GM21717 (cell line): ENCODE data around the gene RAB15.

ENCODE experiments used
- ATAC-seq: cut with Tn5 transposase; IDR thresholded peaks from one replicate; pipeline ENCODE4 v1.9.1; 2021; ENCODE audit warnings: mild to moderate bottlenecking, moderate library complexity; ENCODE audit not compliant: unreplicated experiment

Gene RAB15

DNA sequence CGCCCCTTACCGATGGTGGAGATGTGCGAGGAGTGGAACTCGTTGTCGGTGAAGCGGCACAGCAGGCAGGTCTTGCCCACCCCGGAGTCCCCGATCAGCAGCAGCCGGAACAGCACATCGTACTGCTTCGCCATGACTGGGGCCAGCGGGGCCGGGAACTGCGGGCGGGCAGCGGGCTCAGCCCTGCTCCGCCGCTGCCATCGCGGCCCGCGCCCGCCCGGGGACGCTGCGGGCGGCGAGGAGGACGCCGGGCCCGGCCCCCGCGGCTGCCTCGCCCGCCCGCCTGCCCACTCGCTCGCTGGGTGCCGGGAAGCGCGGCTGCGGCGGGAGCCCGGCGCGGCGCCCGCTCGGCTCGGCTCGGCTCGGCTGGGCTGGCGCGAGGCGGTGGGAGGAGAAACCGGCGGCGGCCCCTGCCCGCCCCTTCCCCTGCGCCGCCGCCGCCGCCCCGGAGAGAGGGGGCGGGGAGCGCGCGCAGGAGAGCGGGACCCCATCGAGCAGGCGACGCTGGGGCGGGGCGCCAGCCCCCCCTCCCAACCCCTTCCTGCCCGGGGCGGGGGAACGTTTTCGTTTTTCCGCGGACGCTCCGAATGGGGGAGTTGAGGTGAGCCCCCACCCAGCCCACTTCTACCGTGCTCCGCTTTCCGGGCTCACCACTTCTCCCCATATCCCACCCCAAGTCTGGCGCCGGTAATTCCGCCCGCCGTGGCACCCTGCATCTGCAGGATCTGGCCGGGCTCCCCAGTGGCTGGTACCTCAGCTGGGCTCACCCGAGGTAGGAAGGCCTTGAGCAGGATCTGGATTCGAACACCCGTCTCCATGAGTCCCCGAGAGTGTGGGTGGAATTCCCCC is at the start of gene RAB15:
Gene RAB15 (minus strand): TSS at position 394 of the 849 bp plus-strand sequence. CDS start 260 bp downstream, at position 134.
- ATAC-seq = no peak

DNA sequence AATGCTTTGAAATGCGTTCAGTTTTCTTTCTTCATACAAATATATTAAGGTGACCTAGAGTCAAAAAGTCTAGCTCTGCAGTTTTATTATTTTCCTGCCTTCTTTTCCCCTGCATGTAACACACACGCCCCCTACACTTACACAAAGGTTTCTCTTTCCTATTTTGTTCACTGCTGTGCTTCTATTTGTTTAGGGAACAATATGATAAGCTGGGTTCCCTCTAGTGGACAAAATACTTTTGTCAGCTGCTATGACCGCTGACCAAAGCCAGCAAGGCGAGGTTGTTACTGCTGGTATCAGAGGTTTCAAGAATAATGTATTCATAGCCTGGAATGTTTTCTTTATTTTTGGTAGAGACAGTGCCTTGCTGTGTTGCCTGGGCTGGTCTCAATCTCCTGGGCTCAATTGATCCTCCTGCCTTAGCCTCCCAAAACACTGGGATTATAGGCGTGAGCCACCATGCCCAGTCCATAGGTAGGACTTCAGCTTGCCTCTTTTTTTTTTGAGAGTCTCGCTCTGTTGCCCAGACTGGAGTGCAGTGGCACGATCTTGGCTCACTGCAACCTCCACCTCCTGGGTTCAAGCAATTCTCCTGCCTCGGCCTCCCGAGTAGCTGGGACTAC is 47.9 kb upstream of the RAB15 start:
- no peak for ATAC-seq

DNA sequence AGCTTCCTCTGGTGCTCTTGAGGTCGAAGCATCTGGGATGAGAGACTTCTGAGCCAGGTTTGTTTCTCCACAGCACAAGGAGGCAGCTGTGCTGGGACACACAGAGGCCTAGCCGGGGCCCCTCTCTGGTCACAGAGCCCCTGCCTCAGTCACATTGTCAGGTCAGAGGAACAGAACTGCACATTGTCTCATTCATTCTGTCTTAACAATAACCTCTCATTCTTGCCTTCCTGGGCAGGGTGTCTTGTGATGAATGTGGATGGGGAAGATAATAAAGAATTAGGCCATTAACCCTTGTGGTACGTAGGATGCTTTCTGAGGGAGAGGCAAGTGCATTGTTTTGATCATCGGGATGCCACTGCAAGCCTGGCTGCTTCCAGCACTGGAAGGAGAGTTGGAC is 44.3 kb upstream of the RAB15 start:
- no peak for ATAC-seq

DNA sequence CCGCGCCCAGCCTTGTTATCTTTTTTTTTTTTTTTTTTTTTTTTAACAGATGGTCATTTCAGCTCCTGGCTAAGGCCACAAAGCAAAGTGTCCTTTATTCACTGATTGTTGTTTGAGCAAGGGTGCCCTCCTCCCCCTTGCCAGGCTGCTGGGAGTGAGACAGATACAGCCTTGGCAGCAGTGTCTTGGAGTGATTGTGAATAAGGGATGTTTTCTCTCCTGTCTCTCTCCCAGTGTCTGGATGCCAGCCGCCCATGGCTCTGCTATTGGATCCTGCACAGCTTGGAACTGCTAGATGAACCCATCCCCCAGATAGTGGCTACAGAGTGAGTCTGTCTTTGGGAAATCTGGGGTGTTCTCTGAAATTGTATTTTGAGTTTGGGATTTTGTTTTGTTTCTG is 43.3 kb upstream of the RAB15 start:
- ATAC-seq = no peak

DNA sequence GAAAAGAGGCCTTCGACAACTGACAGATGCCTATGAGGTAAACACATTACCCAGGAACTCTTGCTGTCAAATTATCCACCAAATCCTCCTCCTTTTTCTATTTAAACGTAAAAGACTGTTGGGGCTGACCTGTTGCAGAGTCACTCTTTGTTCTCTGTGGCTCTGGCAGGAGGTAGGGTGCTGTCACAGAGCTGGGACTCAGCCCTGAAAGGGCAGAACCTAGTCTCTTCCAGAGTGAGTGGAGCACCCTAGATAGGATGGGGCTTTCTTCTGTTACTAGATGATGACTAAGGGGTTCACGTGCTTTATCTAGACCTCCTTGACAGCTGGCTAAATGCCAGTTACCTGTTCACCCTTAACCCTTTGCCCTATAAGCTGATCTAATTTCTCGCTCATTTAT is 40.2 kb upstream of the RAB15 start:
- no peak for ATAC-seq

DNA sequence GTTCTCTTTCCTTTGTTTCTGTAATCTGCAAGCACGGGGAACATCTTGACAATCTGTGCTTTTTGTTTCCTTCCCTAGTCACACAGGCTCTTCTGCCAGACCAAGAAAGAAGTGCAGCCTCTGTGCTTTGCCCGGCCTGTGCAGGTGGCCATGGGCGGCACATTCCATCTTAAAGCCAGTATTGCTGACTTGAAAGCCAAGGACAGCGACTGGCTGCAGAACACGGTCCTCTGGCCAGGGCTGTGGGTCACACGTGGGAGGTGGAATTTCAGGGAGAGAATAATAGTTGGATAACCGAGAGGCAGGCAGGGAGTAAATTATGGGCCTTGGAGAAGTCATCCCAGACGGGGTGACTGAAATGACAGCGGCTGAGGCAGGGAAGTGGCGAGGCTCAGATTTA is 39.4 kb upstream of the RAB15 start:
- no peak for ATAC-seq

DNA sequence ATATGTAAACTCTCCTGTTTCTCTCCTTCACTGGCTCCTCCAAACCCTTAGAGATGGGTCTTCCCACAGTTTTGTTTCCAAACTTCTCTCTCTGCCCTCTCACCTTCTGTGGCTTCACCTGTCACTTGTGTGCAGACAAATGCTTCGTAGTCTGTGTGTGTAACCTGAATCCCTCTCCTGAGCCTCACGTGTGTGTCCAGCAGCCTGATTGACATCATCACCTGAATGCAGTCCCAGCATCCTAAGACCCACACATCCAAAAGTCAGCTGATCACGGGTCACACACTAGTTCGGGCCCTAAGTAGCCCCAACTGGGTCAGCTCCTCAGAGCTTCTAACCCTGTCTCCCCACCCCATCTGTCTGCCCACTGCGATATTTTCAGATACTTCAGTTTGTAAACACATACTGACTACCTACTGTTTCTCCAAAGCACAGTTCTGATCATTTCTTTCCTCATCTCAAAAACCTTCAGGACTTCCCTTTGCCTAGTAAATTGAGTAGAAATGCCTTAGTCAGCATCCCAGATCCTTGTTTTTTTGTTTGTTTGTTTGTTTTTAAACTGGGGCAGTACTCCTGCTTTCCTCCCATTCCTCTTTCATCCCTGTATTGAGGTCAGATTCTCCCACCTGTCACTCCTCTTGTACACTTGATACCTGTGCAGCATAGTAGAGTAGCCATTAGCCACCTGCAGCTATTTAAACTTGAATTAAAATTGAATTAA is 38.2 kb upstream of the RAB15 start:
- no peak for ATAC-seq

DNA sequence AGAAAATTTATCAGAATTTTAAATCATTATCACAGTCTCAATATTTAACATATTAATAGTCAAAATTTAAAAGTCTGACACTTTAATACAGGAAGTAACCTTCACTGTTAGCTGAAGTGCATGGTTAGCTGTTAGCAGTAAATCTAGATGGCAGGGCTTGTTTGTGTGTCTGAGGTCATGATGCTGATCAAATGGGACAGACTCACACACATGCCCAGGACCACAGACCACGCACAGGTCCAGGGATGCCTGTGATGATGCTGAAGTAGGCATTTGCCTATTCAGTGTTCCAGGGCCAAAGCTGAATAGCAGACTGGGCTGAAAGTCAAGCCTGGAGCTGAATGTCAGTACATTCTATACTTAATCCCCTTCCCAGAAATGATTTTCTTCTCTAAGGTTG is 35.1 kb upstream of the RAB15 start:
- no peak for ATAC-seq

DNA sequence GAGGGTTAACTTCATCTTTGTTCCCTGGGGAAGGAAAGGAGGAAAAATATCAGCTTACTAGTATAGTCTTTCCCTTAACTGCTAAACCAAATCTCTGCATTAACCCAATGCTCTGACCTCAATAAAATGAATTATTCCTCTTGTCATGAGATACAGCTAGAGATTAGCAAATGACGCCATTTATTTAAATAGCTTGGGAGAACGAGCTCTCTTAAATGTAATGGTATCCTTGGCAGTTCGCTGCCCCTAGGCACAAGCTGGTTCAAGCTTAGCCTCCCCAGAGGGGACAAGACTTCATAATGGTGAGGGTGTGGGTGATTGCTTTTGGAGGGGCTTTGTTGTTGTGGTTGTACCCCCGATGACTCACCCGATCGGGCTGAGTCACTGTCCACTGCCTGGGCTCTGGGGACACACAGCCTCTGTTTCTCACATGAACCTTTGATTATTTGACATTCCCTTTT is 34.2 kb upstream of the RAB15 start:
- ATAC-seq = no peak

DNA sequence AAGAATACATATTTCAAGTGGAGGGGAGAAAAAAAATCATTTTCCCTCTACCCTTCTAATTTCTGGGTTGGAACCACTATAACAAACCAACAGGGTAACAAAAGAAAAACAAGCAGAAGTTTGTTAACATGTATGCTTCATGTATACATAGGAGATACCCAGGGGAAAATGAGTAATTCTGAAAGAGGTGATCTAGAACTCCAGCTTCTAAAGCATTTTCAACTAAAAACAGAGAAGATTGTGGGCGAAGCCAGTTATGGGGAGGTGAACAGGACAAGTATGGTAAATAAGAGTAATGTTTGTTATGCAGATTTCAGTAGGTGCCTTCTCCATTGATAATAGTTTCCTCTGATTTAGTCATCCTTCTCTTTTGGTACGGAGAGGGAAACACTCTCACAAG is 31.3 kb upstream of the RAB15 start:
- ATAC-seq = peak; percentile 48

DNA sequence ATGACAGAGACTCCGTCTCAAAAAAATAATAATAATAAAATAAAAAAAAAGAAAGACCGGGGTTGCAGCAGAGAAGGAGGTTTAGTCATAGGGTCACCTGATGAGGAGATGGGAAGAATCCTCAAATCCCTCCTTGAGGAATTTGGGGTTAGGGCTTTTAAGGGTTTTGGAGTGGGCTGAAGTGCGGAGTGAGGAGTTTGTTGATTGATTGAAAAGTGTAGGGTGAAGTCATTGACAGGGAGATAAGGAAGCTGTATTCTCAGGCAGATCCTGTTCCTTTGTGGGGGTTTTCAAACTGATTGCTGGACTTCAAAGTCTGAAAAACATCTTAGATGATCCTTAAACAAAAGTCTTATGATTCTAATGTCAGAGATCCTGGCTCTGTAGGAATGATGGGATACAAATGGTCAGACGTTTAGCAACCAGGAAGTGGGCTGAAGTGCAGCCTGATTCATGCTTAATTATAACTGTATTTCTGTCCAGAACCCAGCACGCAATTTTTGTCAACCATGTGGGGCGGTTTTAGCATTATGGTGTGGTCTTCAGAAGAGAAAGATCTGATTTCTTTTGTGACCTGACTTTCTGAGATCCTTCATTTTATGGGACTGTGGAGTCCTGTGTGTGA is 30.6 kb upstream of the RAB15 start:
- no peak for ATAC-seq

DNA sequence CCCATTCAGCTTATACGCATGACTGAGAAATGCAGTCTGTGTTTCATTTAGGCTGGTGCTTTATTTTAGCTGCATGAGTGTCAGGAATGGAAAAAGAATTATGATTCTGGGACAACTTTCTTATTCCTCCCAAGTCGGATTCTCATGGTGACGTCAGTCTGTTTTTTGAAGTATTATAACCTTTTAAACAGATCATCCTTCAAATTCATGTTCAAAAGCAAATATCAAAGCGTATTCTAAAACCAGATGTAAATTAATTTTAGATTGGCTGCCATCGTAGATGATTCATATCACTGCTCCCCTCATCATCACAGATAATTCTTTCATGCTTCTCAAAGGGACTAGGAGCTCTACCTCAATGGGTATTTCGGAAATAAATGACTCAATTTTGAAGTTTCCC is 29.6 kb upstream of the RAB15 start:
- ATAC-seq = no peak

DNA sequence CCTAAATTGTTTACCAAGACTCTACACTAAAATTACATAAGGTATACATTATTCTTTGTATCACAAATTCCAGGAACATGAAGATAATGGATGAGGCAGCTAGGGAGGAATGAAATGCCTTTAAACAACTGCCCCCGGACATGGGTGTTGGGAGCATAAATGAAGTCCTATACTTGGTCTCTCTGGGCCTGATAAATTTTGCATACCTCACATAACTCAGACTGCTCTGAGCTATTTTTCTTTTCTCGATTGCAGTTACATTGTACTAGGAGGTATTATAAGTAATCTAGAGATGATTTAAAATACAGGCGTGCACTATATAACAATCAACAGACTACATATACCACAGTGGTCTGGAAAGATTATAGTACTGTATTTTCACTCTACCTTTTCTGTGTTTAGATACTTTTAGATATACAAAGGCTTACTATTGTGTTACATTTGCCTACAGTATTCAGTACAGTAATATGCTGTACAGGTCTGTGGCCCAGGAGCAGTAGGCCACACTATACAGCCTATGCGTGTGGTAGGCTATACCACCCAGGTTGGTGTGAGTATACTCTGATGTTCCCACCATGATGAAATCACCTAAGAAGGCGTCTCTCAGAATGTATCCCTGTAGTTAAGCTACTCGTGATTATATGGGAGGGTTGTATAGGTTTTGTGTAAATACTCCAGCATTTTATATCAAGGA is 28.9 kb upstream of the RAB15 start:
- no peak for ATAC-seq

DNA sequence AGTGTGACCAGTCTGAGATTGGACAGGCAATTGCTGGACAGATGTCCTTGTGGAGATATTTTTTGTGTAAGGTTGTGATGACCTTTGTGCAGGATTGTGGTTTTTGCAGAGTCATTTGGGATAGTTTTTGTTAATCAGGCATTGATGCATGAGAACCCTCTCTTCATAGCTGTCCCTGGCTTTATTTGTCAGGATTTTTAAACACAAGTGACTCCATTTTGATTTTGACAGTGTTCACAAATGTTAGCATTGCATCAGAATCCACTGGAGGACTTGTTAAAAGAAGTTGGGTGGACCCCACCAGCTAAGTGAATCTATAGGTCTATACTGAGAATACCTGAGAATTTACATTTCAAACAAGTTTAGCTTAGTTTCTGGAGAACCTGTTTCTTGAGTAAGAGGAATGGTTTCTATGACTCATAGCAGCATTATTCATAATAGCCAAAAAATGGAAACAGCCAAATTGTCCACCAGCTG is 26.4 kb upstream of the RAB15 start:
- no peak for ATAC-seq

DNA sequence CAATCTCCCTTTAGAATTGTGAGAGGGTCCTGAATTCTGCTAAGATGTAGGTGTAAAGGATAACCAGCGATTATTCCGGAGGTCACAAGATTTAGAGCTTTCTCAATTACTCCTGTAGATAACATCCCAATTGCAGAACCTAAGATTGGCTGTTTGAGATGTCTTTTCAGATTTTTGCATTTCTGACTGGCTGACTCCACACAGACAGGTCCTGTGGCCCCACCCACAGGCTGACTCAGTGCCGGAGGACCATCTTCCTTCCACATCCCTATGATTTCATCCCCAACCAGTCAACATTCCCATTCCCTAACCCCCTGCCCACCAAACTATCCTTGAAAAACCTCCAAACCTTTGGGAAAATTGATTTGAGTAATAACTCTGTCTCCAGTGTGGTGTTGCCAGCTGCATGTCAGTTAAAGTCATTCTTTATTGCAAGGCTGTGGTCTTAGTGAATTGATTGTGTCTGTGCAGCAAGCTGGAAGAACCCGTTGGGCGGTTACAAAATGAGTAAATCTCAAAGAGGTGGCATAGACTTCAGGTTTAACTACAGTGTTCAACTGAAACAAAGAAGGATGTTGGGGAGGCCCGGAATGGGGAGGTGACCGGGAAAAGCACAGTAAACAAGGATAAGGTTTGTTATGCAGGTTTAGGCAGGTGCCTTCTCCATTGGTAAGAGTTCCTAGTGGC is 25.1 kb upstream of the RAB15 start:
- no peak for ATAC-seq

DNA sequence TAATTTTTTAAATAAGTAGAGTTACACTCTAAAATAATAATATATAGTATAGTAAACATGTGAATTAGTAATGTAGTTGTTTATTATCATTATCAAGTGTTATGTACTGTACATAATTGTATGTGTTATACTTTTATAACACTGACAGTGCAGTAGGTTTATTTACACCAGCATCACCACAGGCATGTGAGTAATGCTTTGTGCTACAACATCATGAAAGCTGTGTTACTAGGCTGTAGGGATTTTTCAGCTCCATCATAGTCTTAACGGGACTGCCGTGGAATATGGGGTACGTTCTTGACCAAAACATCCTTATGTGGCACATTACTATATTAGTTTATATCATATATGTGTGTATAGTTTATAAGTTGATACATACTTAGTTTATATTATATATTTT is 23.2 kb upstream of the RAB15 start:
- no peak for ATAC-seq

DNA sequence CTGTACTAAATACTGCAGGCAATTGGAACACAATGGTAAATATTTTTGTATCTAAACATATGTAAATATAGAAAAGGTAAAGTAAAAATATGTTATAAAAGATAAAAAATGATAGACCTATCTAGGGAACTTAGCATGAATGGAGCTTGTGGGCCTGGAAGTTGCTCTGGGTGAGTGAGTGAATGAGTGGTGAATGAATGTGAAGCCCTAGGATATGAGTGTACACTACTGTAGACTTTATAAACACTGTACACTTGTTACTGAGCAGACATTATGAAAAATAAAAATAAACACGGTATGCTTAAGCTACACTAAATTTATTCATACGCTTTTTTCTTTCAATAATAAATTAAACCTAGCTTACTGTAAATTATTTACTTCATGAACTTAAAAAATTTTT is 22.4 kb upstream of the RAB15 start:
- no peak for ATAC-seq

DNA sequence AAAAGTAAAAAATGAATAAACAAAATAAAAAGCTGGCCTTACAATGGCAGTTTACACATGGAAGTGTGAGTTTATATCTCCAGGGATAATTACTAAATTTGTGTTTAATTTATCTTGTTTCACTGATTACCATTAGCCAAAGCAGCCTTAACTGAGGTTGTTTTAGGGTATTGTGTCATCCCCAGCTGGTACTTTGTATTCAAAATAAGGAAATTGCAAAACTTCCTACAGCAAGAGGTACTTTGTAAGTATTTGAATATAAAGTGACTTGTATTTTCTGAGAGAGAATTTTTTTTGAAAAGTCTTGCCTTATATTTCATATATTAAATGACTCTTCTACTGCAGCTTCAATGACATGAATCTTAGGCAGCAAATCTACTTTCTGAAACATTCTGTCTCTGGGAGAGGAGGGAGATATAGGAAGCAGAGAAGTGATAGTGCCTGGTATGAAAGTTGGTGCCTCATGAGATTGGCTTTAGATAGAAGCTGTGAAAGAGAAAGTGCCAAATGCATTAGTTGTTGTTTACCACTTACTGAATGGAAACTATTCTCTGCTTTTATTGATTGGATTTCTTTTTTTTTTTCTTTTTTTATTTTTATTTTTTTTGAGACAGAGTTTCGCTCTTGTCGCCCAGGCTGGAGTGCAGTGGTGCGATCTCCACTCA is 21.3 kb upstream of the RAB15 start:
- ATAC-seq = no peak

DNA sequence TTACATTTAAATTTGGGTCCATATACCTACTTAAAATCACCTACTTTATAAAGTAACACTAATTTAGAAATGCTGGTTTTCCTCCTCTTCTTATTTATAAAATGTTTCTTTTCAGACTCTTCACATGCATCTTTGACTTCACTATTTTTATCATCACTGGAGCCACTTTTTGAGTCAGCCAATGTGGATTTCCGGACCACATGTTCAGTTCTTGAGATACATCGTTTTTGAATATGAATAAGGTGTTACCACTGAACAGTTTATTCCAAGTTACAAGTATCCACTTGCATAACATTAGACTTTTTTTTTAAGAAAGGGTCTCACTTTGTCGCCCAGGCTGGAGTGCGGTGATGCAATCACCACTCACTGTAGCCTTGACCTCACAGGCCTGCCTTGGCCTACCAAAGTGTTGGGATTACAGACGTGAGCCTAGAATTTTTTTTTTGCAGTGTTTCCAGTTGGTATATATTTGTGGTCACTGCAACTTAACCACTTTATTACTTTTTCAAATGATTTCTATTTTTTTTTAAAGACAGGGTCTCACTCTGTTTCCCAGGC is 20.3 kb upstream of the RAB15 start:
- no peak for ATAC-seq
